GM19324 (cell line): ENCODE measurements around the gene TUBA4B.
"Not testable (repeated sequence)": the region's sequence is repeated elsewhere in the genome, so short reads cannot be mapped to it uniquely, and the experiment has no call there.

Experiments used
- ATAC-seq: cut with Tn5 transposase; IDR thresholded peaks from one replicate; pipeline ENCODE4 v1.9.1; 2021; ENCODE audit warnings: mild to moderate bottlenecking, moderate library complexity; ENCODE audit not compliant: unreplicated experiment, low FRiP score

Gene TUBA4B

DNA sequence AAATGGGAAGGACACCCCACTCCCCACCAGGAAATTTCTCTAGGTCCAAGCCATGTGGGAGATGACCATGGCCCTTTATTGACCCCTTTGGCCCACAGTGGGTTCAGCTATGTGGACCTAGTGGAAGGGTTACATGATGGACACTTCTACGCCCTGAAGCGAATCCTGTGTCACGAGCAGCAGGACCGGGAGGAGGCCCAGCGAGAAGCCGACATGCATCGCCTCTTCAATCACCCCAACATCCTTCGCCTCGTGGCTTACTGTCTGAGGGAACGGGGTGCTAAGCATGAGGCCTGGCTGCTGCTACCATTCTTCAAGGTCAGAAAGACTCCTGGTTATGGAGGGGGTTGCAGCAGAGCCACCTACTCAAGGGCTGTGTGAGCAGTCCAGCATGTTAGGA lies 6.5 kb upstream of the TUBA4B start:
- ATAC-seq = no peak

DNA sequence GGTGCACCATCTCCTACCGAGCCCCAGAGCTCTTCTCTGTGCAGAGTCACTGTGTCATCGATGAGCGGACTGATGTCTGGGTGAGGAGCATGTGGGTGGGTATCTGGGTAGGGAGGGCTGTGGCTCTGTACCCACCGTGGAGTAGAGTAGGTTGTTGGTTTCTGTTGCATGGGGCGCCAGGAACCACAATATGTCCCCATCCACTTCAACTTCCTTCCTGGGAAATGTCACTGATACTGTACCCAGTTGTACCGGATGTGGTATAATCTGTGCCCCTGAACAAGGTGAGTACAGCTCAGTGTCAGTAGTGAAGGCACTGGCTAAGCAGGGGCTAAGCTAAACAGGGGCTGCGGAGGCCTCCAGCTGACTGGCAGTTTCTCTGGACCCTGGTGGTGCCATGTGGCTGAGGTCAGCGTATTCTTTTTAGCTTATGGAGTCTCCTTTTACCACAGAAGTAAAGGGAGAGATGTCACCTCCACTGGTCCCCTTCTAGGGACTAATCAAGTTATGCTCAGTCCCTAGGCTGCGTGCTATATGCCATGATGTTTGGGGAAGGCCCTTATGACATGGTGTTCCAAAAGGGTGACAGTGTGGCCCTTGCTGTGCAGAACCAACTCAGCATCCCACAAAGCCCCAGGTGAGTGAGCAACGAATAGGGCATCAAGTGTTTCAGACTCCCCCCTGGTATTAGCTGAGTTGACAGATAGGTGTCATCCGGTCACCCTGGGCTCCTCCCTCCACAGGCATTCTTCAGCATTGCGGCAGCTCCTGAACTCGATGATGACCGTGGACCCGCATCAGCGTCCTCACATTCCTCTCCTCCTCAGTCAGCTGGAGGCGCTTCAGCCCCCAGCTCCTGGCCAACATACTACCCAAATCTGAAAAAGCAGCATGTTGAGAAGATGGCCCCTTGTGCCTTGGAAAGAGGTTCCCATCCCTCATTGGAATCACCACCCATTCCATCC lies 5.1 kb upstream of the TUBA4B start:
- no peak for ATAC-seq

- no peak for ATAC-seq
Observed at GRCh38 chr2:219248845-219249202, 4.2 kb upstream of the TUBA4B start.

GRCh38 chr2:219249203-219249980 lies 3.7 kb upstream of the TUBA4B start:
- ATAC-seq = peak; percentile 38

- ATAC-seq = no peak
Observed at GRCh38 chr2:219250049-219250781, 2.8 kb upstream of the TUBA4B start.

DNA sequence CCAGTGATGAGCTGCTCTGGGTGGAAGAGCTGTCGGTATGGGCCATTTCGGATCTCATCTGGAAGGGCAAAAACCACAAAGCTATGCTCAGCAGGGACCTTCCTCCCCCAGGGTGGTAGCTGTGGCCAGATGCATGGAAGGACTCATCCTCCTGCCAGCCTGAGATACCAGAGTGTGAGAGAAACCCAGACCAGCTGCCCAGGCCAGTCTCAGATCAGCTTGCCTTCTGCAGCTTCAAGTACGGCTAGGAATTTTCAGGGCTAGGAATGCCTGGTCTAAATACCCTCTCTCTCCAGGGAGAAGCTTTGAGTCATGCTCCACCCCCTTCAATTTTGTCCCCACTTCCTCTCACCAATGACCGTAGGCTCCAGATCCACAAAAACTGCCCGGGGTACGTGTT lies 1.4 kb upstream of the TUBA4B start:
- ATAC-seq = no peak

GRCh38 chr2:219252084-219252483 lies 959 bp upstream of the TUBA4B start:
- ATAC-seq = no peak

DNA sequence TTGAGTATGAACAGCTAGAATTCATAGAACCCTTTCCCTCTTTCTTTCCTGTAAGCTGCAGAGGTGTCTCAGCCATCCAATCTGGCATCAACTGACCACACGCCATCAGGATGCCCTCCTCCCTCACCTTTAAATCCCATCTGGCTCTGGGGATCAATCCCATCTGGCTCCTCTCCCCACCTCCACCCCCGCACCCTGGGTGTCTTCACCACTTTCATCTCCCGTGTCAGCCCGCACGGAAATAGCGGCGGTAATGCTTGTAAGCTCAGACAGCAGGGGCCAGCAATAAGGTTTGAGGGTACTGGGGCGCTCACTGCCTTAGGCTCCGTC lies 508 bp upstream of the TUBA4B start:
- ATAC-seq = no peak

- peak; percentile 48 for ATAC-seq
Observed at GRCh38 chr2:219253753-219254589, 928 bp downstream of the TUBA4B start, which contains the start of gene TUBA4A. Gene TUBA4A, minus strand, starts transcription at chr2:219253918. Its CDS starts 60 bp downstream, at chr2:219253858.

DNA sequence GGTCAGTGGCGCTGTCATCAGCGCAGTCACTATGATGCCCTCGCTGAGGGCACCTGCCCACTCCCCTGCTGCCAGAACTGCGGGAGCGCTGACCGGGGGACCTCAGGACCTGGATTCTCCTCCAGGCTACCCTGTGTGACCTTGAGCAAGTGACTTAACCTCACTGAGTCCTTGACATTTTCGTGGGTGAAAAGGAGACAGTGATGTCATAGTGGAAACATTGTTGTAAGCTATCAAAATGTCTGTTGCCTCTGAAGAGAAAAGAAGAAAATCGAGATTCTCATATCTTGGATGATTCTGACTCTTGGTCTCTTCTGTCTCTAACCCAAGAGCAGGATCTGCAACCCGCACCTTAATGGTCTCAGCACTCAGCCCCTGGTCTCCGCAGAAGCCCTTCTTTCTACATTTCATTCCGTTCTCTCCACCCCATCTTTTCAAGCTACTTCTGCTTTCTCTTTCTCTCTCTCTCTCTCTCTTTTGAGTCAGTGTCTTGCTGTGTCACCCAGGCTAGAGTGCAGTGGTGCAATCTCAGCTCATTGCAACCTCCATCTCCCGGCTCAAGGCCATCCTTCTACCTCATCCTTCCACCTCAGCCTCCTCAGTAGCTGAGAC lies 1.7 kb downstream of the TUBA4B start:
- ATAC-seq = peak; percentile 16

DNA sequence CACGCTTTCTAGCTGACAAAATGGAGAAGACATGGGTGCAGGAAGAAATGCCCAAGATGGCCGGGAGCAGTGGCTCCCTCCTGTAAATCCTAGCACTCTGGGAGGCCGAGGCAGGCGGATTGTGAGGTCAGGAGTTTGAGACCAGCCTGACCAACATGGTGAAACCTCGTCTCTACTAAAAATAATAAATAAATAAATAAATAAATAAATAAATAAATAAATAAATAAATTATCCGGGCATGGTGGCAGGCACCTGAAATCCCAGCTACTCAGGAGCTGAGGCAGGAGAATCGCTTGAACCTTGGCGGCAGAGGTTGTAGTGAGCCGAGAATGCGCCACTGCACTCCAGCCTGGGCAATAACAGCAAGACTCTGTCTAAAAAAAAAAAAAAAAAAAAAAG lies 5.9 kb downstream of the TUBA4B start:
- ATAC-seq = not testable (repeated sequence)

GRCh38 chr2:219261024-219261855 lies 8.2 kb downstream of the TUBA4B start:
- ATAC-seq = no peak

DNA sequence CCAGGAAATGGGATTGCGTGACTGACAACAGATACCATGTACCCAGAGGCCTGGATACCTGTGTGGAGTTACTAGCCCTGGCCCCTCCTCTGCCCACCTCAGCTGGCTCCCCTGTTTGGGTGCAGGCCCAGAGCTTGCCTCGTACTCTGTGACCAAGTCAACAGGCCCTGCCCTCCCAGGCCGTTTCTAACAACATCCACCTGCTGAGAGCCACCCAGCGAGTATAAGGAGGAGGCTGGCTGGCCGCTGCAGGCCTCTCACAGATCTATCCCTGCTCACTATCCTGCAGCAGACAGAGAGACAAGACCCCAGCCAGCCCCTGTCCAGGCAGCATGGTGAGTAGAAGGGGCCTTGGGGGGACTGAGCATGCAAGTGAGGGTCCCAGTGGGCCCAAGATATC lies 13.2 kb downstream of the TUBA4B start:
- no peak for ATAC-seq

GRCh38 chr2:219266886-219267285 lies 13.8 kb downstream of the TUBA4B start:
- no peak for ATAC-seq

GRCh38 chr2:219268294-219268693 lies 15.3 kb downstream of the TUBA4B start:
- no peak for ATAC-seq

DNA sequence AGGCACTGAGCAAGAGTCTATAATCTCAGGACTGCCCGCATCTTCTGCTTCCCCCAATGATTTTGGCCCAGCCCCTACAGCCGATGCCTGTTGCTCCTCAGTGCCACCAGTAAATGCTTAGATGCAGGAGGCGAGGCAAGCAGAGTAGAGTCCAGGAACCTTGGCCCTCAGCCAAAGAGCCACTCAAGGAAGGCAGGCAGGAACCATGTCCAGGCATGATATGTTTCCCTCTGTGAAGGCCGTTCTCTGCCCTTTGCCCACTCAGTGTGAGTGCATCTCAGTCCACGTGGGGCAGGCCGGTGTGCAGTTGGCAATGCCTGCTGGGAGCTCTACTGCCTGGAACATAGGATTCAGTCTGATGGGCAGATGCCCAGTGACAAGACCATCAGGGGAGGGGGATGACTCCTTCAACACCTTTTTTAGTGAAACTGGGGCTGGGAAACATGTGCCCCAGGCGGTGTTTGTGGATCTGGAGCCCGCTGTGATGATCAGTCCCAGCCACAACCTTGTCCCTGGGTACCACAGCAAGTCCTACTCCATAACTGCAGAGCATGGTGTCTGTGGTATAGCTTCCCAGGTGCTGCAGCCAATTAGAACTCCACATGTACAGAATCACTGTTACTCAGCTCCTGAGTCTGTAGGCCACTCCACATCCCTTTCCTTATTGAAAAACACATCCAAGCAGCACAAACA lies 16.5 kb downstream of the TUBA4B start:
- no peak for ATAC-seq

DNA sequence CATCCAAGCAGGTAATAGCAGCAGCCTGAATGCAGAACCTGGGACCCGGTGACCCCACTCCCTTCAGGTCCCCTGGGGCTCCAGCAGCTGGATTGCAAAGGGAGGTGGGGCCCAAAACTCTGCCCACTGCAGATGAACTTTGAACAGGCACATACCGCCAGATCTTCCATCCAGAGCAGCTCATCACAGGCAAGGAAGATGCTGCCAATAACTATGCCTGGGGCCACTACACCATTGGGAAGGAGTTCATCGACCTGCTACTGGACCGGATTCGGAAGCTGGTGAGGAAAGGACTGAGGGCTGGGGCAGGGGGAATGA lies 17.0 kb downstream of the TUBA4B start:
- no peak for ATAC-seq

GRCh38 chr2:219271021-219271420 lies 18.0 kb downstream of the TUBA4B start:
- no peak for ATAC-seq
